Measurements from ENCODE around the gene ZNF484. TPM values are rescaled to one million over a fixed set of nuclear protein-coding genes. Genes with fewer than 3 reads are reported as not detected.
"Not testable (repeated sequence)": the region's sequence is repeated elsewhere in the genome, so short reads cannot be mapped to it uniquely, and the experiment has no call there.

ZNF484 gene
- total RNA-seq, 1 experiment from 2014 or later = 3.6 TPM

GRCh38 chr9:92853716-92854115 lies 24.1 kb downstream of the ZNF484 start:
- no peak for TF ChIP-seq CTCF (IDR thresholded peaks at IDR 0.05; ENCODE audit: insufficient read depth in 1 of 2, low read depth in 1 of 2, low read length in 1 of 2, severe bottlenecking in 1 of 2, unreplicated experiment in 1 of 2)
- no peaks in the 10 kb centered on the region for H3K4me1 ChIP-seq
- Mint-ChIP-seq H3K36me3 (ENCODE audit: insufficient read depth, unreplicated experiment) (peaks cover 11% of the 10 kb centered on the region), H3K9me3 (ENCODE audit: unreplicated experiment) (no peaks in the 10 kb centered on the region), H3K27ac (ENCODE audit: unreplicated experiment) (no peak overlapping the region), H3K27me3 (ENCODE audit: insufficient read depth, unreplicated experiment) (no peaks in the 10 kb centered on the region), H3K4me3 (ENCODE audit: unreplicated experiment) (no peak overlapping the region), H3K4me1 (ENCODE audit: low read depth, unreplicated experiment) (no peaks in the 10 kb centered on the region)
- intact Hi-C loops (cut with micrococcal nuclease; ENCODE audit: unreplicated experiment) = no loop called here
- ChIA-PET POLR2A (no interaction called here), CTCF (no interaction called here)
- no peak overlapping the region for H3K4me3 ChIP-seq (ENCODE audit: low read depth, low read length)
- H3K36me3 ChIP-seq (ENCODE audit: control insufficient read depth, insufficient read depth, low read length) = no peaks in the 10 kb centered on the region
- no TSS peak for BruUV-seq (replicated peaks)
- H3K9me3 ChIP-seq = no peaks in the 10 kb centered on the region
- no peak for DNase-seq
- no peaks in the 10 kb centered on the region for H3K27me3 ChIP-seq (replicated peaks; ENCODE audit: control insufficient read depth, insufficient read depth, low read length)

- CTCF ChIA-PET = no interaction called here
- Histone ChIP-seq H3K9me3 (no peaks in the 10 kb centered on the region), H3K4me3 (ENCODE audit: low read depth, low read length) (no peak overlapping the region), H3K36me3 (ENCODE audit: control insufficient read depth, insufficient read depth, low read length) (no peaks in the 10 kb centered on the region; the same call in 1 of the 2 replicates), H3K27me3 (replicated peaks; ENCODE audit: control insufficient read depth, insufficient read depth, low read length) (no peaks in the 10 kb centered on the region), H3K4me1 (no peaks in the 10 kb centered on the region)
- intact Hi-C loops (cut with micrococcal nuclease; ENCODE audit: unreplicated experiment) = no loop called here
- Mint-ChIP-seq H3K27me3 (ENCODE audit: insufficient read depth, unreplicated experiment) (no peaks in the 10 kb centered on the region), H3K27ac (ENCODE audit: unreplicated experiment) (no peak overlapping the region), H3K4me3 (ENCODE audit: unreplicated experiment) (no peak overlapping the region), H3K4me1 (ENCODE audit: low read depth, unreplicated experiment) (no peaks in the 10 kb centered on the region), H3K36me3 (ENCODE audit: insufficient read depth, unreplicated experiment) (peaks cover 31% of the 10 kb centered on the region), H3K9me3 (ENCODE audit: unreplicated experiment) (no peaks in the 10 kb centered on the region)
- POLR2A ChIA-PET = no interaction called here
- no peak for TF ChIP-seq CTCF (IDR thresholded peaks at IDR 0.05; ENCODE audit: insufficient read depth in 1 of 2, low read depth in 1 of 2, low read length in 1 of 2, severe bottlenecking in 1 of 2, unreplicated experiment in 1 of 2)
- no TSS peak for BruUV-seq (replicated peaks)
- no peak for DNase-seq
Measured at GRCh38 chr9:92850898-92851297, 26.9 kb downstream of the ZNF484 start.

DNA sequence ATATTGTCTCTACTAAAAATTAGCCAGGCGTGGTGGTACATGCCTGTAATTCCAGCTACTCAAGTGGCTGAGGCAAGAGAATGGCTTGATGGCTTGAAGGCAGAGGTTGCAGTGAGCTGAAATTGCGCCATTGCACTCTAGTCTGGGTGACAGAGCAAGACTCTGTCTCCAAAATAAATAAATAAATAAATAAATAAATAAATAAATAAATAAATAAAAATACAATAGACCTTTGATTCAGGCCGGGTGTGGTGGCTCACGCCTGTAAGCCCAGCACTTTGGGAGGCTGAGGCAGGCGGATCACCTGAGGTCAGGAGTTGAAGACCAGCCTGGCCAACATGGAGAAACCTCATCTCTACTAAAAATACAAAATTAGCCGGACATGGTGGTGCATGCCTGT lies 29.1 kb downstream of the ZNF484 start:
- CTCF ChIA-PET; H3K36me3 ChIP-seq (ENCODE audit: control insufficient read depth, insufficient read depth, low read length); H3K4me3 ChIP-seq (ENCODE audit: low read depth, low read length); POLR2A ChIA-PET; H3K27me3 Mint-ChIP-seq (ENCODE audit: insufficient read depth, unreplicated experiment); H3K4me3 Mint-ChIP-seq (ENCODE audit: unreplicated experiment); H3K27ac Mint-ChIP-seq (ENCODE audit: unreplicated experiment); H3K9me3 Mint-ChIP-seq (ENCODE audit: unreplicated experiment); intact Hi-C loops (cut with micrococcal nuclease; ENCODE audit: unreplicated experiment); BruUV-seq (replicated peaks); H3K4me1 ChIP-seq; H3K4me1 Mint-ChIP-seq (ENCODE audit: low read depth, unreplicated experiment); H3K9me3 ChIP-seq; H3K27me3 ChIP-seq (replicated peaks; ENCODE audit: control insufficient read depth, insufficient read depth, low read length); DNase-seq: not testable (repeated sequence)
- peaks cover 34% of the 10 kb centered on the region for H3K36me3 Mint-ChIP-seq (ENCODE audit: insufficient read depth, unreplicated experiment)

- Mint-ChIP-seq H3K27ac (ENCODE audit: unreplicated experiment) (no peak overlapping the region), H3K4me1 (ENCODE audit: low read depth, unreplicated experiment) (no peaks in the 10 kb centered on the region), H3K27me3 (ENCODE audit: insufficient read depth, unreplicated experiment) (no peaks in the 10 kb centered on the region), H3K9me3 (ENCODE audit: unreplicated experiment) (no peaks in the 10 kb centered on the region), H3K4me3 (ENCODE audit: unreplicated experiment) (no peak overlapping the region), H3K36me3 (ENCODE audit: insufficient read depth, unreplicated experiment) (peaks cover 32% of the 10 kb centered on the region)
- no TSS peak for BruUV-seq (replicated peaks)
- Histone ChIP-seq H3K27me3 (replicated peaks; ENCODE audit: control insufficient read depth, insufficient read depth, low read length) (no peaks in the 10 kb centered on the region), H3K36me3 (ENCODE audit: control insufficient read depth, insufficient read depth, low read length) (no peaks in the 10 kb centered on the region; the same call in 1 of the 2 replicates), H3K9me3 (no peaks in the 10 kb centered on the region), H3K4me1 (no peaks in the 10 kb centered on the region), H3K4me3 (ENCODE audit: low read depth, low read length) (no peak overlapping the region)
- intact Hi-C loops (cut with micrococcal nuclease; ENCODE audit: unreplicated experiment) = no loop called here
- no peak for DNase-seq
- TF ChIP-seq CTCF (IDR thresholded peaks at IDR 0.05; ENCODE audit: insufficient read depth in 1 of 2, low read depth in 1 of 2, low read length in 1 of 2, severe bottlenecking in 1 of 2, unreplicated experiment in 1 of 2) = no peak
- ChIA-PET POLR2A (no interaction called here), CTCF (no interaction called here)
Measured at GRCh38 chr9:92846662-92847145, 31.1 kb downstream of the ZNF484 start.

DNA sequence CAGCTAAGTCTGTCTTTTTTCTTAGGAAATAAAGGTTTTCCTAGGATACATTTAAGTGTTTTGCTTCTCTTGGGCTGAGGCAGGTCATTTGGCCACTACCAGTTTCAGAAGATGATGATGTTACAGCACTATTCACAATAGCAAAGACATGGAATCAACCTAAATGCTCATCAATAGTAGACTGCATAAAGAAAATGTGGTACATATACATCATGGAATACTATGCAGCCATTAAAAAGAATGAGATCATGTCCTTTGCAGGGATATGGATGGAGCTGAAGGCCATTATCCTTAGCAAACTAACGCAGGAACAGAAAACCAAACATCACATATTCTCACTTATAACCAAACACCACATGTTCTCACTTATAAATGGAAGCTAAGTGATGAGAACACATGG lies 39.4 kb downstream of the ZNF484 start:
- H3K4me1 ChIP-seq; H3K27me3 ChIP-seq (replicated peaks; ENCODE audit: control insufficient read depth, insufficient read depth, low read length); H3K9me3 Mint-ChIP-seq (ENCODE audit: unreplicated experiment); DNase-seq; H3K4me1 Mint-ChIP-seq (ENCODE audit: low read depth, unreplicated experiment); H3K9me3 ChIP-seq; POLR2A ChIA-PET; H3K27ac Mint-ChIP-seq (ENCODE audit: unreplicated experiment); BruUV-seq (replicated peaks); H3K4me3 ChIP-seq (ENCODE audit: low read depth, low read length); intact Hi-C loops (cut with micrococcal nuclease; ENCODE audit: unreplicated experiment); H3K27me3 Mint-ChIP-seq (ENCODE audit: insufficient read depth, unreplicated experiment); H3K4me3 Mint-ChIP-seq (ENCODE audit: unreplicated experiment); H3K36me3 ChIP-seq (ENCODE audit: control insufficient read depth, insufficient read depth, low read length); H3K36me3 Mint-ChIP-seq (ENCODE audit: insufficient read depth, unreplicated experiment); CTCF ChIA-PET: not testable (repeated sequence)
